SU-DHL-6 (cell line): ENCODE measurements around the gene CHD6.

ENCODE experiments used
- EZH2phosphoT487 ChIP-seq: fragments of 200-600 bp; sonication (generic), shearing (Covaris generic); conservative IDR thresholded peaks from 2 replicates; pipeline ENCODE4 v1.6.1; 2018; ENCODE audit warnings: mild to moderate bottlenecking, antibody characterized with exemption, low read length, moderate library complexity, mixed read lengths
- TF ChIP-seq, protein P1 (sequence below): fragments of 200-600 bp; sonication (generic); IDR thresholded peaks from one replicate; pipeline ENCODE4 v1.5.1; 2017; ENCODE audit warnings: antibody characterized with exemption, mild to moderate bottlenecking, low read length, moderate library complexity; ENCODE audit not compliant: insufficient read depth, poor library complexity, severe bottlenecking

DNA sequence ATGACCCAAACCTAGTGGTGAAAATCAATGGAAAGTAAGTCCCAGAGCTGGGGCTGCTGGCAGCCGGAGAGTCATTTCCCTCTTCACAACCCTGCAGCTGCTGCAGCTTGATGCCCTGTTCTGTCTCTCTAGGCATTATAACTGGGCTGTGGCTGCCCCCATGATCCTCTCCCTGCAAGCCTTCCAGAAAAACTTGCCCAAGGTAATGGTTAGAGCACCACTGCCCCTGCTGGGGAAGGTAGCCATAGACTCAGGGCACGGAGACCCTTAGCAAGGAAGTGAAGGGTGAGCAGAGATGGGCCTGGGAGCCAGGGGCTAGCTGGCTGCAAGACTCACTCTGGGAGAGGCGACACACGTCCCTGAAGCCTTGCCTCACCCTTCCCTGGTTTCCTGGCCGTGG, 265.5 kb downstream of the CHD6 start:
- TF ChIP-seq, protein P1, sequence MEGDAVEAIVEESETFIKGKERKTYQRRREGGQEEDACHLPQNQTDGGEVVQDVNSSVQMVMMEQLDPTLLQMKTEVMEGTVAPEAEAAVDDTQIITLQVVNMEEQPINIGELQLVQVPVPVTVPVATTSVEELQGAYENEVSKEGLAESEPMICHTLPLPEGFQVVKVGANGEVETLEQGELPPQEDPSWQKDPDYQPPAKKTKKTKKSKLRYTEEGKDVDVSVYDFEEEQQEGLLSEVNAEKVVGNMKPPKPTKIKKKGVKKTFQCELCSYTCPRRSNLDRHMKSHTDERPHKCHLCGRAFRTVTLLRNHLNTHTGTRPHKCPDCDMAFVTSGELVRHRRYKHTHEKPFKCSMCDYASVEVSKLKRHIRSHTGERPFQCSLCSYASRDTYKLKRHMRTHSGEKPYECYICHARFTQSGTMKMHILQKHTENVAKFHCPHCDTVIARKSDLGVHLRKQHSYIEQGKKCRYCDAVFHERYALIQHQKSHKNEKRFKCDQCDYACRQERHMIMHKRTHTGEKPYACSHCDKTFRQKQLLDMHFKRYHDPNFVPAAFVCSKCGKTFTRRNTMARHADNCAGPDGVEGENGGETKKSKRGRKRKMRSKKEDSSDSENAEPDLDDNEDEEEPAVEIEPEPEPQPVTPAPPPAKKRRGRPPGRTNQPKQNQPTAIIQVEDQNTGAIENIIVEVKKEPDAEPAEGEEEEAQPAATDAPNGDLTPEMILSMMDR: no peak
- TF ChIP-seq EZH2phosphoT487: no peak
